Kidney (tissue), 14 donors: ENCODE data around the gene SOX1. TPM values are rescaled to one million over a fixed set of nuclear protein-coding genes. Genes with fewer than 3 reads are reported as not detected.

Source experiments
- DNase-seq, 5 donors: peaks; one replicate each; pipeline ENCODE4 v3.0.0-alpha.2; 2013 to 2020
- FAIRE-seq: peaks from 2 replicates; lab custom pipeline; 2012; peaks lifted over from hg19 to GRCh38; lab: Jason Lieb, UNC
- H3K27ac ChIP-seq, 2 donors: one replicate each; pipeline ENCODE4 v1.7.0; 2013; ENCODE audit warnings: low read depth in 2 of 2, low read length in 2 of 2, inconsistent platforms in 1 of 2
- H3K27me3 ChIP-seq: one replicate; pipeline ENCODE4 v1.7.1; 2013; ENCODE audit warnings: low read length, inconsistent platforms; ENCODE audit not compliant: control insufficient read depth, insufficient read depth
- H3K36me3 ChIP-seq, 3 donors: one replicate each; pipeline versions ENCODE4 v1.7.0 to v1.7.1; 2013; ENCODE audit warnings: low read length in 3 of 3, control low read depth in 1 of 3, inconsistent platforms in 1 of 3; ENCODE audit not compliant: insufficient read depth in 3 of 3, control insufficient read depth in 2 of 3
- H3K4me1 ChIP-seq, 3 donors: one replicate each; pipeline versions ENCODE4 v1.7.0 to v1.7.1; 2013; ENCODE audit warnings: low read length in 3 of 3, inconsistent platforms in 1 of 3, low read depth in 1 of 3; ENCODE audit not compliant: control insufficient read depth in 2 of 3, insufficient read depth in 2 of 3
- H3K4me3 ChIP-seq, 3 donors: one replicate each; pipeline versions ENCODE4 v1.7.0 to v1.8.1; 2013; ENCODE audit warnings: low read length in 3 of 3, control low read depth in 1 of 3, inconsistent platforms in 1 of 3
- H3K9ac ChIP-seq, 3 donors: one replicate each; pipeline versions ENCODE4 v1.7.0 to v1.7.1; 2013; ENCODE audit warnings: low read length in 3 of 3, control low read depth in 1 of 3, inconsistent platforms in 1 of 3
- H3K9me3 ChIP-seq, 3 donors: one replicate each; pipeline versions ENCODE4 v1.7.0 to v1.7.1; 2013; ENCODE audit warnings: low read length in 3 of 3, control low read depth in 1 of 3, inconsistent platforms in 1 of 3; ENCODE audit not compliant: control insufficient read depth in 2 of 3, insufficient read depth in 1 of 3
- intact Hi-C: fragments of 100-400 bp; cut with DNase I; formaldehyde crosslinking; loops from one replicate; pipeline ENCODE4 v1.11.1; 2022
- polyA plus RNA-seq: library from polyadenylated mRNA; stranded (reverse); fragments of 350-450 nt; fragmentation: Illumina TruSeq; extraction: RNeasy Lipid Tissue Mini Kit (QIAGEN cat#74804); gene quantifications from one replicate; pipeline ENCODE4 v1.2.3, GENCODE V29; 2014; ENCODE audit warnings: low read depth, low replicate concordance; ENCODE audit not compliant: insufficient read depth
- total RNA-seq: library from RNA; stranded (reverse); fragmentation: NEBNext Ultra II Directional; extraction: Animal tissue kit (Norgen Biotek cat#: 25700); gene quantifications from one replicate; pipeline ENCODE4 v1.2.1, GENCODE V29; 2021
- TF ChIP-seq, protein P1 (sequence below): IDR thresholded peaks from 3 replicates; pipeline ENCODE4 v1.5.1; 2012; ENCODE audit warnings: mild to moderate bottlenecking, moderate library complexity, borderline replicate concordance; ENCODE audit not compliant: insufficient read depth; ENCODE audit errors: extremely low read depth
- donor health status: control.
- donor health status: control.
- donor health status: control.
- donor health status: control.
- donor health status: control.
- donor health status: DM: yes; HTN: yes; CAD: no.
- donor health status: Normal renal cell carcinoma (clear cell type).

SOX1 gene
- total and polyA plus RNA-seq, 2 donors from 2014 or later: not detected

DNA sequence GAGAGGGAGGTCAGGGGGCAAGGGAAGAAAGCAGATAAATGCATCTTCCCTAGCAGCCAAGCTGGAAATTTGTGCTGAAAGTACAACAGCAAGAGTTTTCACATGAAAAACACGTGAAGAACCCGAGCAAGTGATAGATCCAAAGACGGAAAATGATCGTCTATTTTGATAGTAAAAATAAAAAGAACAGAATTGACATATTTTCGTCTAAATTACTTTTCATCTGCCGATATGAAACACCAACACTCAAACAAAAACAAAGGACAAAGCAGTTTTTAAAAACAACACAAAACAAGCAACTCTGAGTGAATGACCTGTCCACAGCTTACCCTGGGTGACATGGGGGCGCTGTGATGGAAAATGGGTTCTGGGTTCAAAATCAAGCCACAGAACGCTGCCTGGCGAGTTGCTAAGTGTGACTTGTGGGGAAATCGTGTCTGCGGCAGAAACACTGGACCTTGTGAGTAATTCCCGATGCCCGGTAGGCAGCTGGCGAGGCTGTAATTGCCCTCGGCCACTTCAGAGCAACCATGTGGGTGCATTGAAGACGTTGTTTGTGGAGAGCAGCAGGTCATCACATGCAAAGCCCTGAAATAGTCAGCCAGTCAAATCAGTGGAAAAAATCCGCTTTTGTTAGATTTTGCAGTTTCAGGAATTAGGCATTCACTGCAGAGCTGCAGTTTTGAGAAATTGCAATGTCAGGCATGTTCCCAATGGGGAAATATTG lies 7.4 kb downstream of the SOX1 start:
- no peak for DNase-seq
- no peak overlapping the region for H3K9ac ChIP-seq
- H3K27ac ChIP-seq: no peak overlapping the region
- TF ChIP-seq, protein P1, sequence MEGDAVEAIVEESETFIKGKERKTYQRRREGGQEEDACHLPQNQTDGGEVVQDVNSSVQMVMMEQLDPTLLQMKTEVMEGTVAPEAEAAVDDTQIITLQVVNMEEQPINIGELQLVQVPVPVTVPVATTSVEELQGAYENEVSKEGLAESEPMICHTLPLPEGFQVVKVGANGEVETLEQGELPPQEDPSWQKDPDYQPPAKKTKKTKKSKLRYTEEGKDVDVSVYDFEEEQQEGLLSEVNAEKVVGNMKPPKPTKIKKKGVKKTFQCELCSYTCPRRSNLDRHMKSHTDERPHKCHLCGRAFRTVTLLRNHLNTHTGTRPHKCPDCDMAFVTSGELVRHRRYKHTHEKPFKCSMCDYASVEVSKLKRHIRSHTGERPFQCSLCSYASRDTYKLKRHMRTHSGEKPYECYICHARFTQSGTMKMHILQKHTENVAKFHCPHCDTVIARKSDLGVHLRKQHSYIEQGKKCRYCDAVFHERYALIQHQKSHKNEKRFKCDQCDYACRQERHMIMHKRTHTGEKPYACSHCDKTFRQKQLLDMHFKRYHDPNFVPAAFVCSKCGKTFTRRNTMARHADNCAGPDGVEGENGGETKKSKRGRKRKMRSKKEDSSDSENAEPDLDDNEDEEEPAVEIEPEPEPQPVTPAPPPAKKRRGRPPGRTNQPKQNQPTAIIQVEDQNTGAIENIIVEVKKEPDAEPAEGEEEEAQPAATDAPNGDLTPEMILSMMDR: no peak
- H3K4me3 ChIP-seq: no peak overlapping the region
- peaks cover 76% of the 10 kb centered on the region for H3K27me3 ChIP-seq
- H3K9me3 ChIP-seq: peaks cover 0 to 5% (median 0%) of the 10 kb centered on the region in 3 donors
- FAIRE-seq: no peak
- intact Hi-C loops: no loop called here
- peaks cover 0 to 4% (median 0%) of the 10 kb centered on the region in 3 donors for H3K36me3 ChIP-seq
- H3K4me1 ChIP-seq: peaks cover 0 to 4% (median 0%) of the 10 kb centered on the region in 3 donors

DNA sequence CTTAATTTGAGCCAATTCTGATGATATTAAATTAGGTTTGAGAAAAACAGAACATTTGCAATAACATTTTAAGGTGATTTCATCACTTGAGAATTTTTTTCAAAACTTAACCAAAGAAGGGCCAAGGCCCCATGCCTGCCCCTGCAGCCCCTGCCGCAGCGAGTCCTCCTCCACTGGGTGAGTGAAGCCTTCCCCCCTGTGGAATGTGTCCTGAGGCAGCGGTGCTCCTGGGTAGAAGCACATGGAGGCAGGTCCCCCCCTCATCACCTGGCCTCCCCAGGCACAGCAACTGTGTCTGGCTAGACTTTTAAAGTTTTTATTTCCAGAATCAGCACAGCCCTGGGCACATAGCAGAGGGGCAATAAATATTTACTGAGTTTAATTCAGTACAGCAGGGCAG lies 10.8 kb downstream of the SOX1 start:
- H3K9ac ChIP-seq: no peak overlapping the region
- TF ChIP-seq, protein P1: no peak
- no peak overlapping the region for H3K27ac ChIP-seq
- H3K27me3 ChIP-seq: peaks cover 53% of the 10 kb centered on the region
- peaks cover 0 to 4% (median 0%) of the 10 kb centered on the region in 3 donors for H3K4me1 ChIP-seq
- DNase-seq (no peak), FAIRE-seq (no peak)
- H3K9me3 ChIP-seq: peaks cover 0 to 5% (median 0%) of the 10 kb centered on the region in 3 donors
- H3K4me3 ChIP-seq: no peak overlapping the region
- H3K36me3 ChIP-seq: peaks cover 0 to 4% (median 0%) of the 10 kb centered on the region in 3 donors
- intact Hi-C loops: no loop called here

DNA sequence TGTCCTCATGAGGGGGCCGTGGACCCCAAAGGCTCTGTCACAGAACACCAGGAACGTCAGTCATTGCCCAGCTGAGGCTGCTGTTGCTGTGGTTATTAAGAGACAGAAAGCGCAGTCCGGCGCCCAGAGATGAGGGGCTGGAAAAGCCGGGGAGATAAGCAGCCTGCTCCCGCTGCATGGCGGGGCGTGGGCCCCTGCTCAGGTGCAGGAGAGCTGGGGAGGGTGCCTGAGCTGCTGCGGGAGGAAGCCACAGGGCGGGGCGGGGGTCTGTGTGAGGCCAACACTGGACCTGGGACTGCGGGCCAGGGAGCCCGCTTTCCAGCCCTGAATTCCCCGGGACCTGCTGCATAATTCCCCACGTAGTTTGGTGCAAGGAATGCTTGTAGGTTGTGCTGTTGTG lies 11.3 kb downstream of the SOX1 start:
- Histone ChIP-seq H3K36me3 (peaks cover 0 to 4% (median 0%) of the 10 kb centered on the region in 3 donors), H3K4me3 (no peak overlapping the region), H3K4me1 (peaks cover 0 to 4% (median 0%) of the 10 kb centered on the region in 3 donors), H3K9ac (no peak overlapping the region), H3K9me3 (peaks cover 0 to 5% (median 0%) of the 10 kb centered on the region in 3 donors), H3K27ac (no peak overlapping the region), H3K27me3 (peaks cover 53% of the 10 kb centered on the region)
- FAIRE-seq: no peak
- TF ChIP-seq, protein P1: no peak
- intact Hi-C loops: no loop called here
- no peak for DNase-seq
